Glutamatergic neuron (in vitro differentiated cells): ENCODE results near the gene GPR34. TPM values are rescaled to one million over a fixed set of nuclear protein-coding genes. Genes with fewer than 3 reads are reported as not detected.

ENCODE experiments used
- DNase-seq: peaks from one replicate; pipeline ENCODE4 v3.0.0; 2022
- H3K27ac Mint-ChIP-seq: one replicate; pipeline ENCODE4 v1.8.0; 2020; ENCODE audit warnings: mild to moderate bottlenecking, mixed read lengths, inconsistent platforms; ENCODE audit not compliant: unreplicated experiment
- H3K27me3 Mint-ChIP-seq: one replicate; pipeline ENCODE4 v1.8.0; 2020; ENCODE audit warnings: mild to moderate bottlenecking, moderate library complexity, mixed read lengths, inconsistent platforms; ENCODE audit not compliant: unreplicated experiment
- H3K36me3 Mint-ChIP-seq: one replicate; pipeline ENCODE4 v1.8.0; 2020; ENCODE audit warnings: mild to moderate bottlenecking, mixed read lengths, inconsistent platforms; ENCODE audit not compliant: unreplicated experiment
- H3K4me1 Mint-ChIP-seq: one replicate; pipeline ENCODE4 v1.8.0; 2020; ENCODE audit warnings: mild to moderate bottlenecking, low read depth, mixed read lengths, inconsistent platforms; ENCODE audit not compliant: unreplicated experiment
- H3K4me3 Mint-ChIP-seq: one replicate; pipeline ENCODE4 v1.8.0; 2020; ENCODE audit warnings: mild to moderate bottlenecking, mixed read lengths, inconsistent platforms; ENCODE audit not compliant: unreplicated experiment
- H3K9me3 Mint-ChIP-seq: one replicate; pipeline ENCODE4 v1.8.0; 2020; ENCODE audit warnings: mild to moderate bottlenecking, moderate library complexity, mixed read lengths, inconsistent platforms; ENCODE audit not compliant: unreplicated experiment
- total RNA-seq: library from RNA; stranded (reverse); fragmentation: NEBNext Ultra II Directional; extraction: Animal tissue kit (Norgen Biotek cat#: 25700); gene quantifications from one replicate; pipeline ENCODE4 v1.2.1, GENCODE V29; 2021; ENCODE audit not compliant: unreplicated experiment
- TF ChIP-seq, protein P1 (sequence below): fragments of 200-600 bp; sonication (generic); IDR thresholded peaks from one replicate; pipeline ENCODE4 v1.5.0; 2021; ENCODE audit not compliant: partially characterized antibody, unreplicated experiment

Gene GPR34
- total RNA-seq, 1 donor from 2014 or later: not detected

DNA sequence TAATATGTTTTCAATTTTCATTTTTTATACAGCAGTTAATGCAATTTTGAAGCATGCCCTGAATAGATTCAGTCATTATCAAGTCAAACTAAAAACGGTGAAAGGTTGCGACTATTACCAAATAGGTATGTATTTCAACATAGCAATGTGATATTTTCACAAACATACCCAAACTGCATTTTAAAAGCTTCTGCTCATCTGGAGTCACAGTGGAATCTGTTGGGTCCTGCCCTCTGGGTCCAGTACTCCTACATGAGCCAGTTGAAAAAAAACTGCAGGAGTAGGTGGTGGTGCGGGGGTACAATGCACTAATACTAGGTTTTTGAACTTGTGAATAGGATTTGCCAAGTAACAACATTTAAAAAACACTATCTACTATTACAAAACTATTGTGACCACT, 938 bp downstream of the GPR34 start:
- H3K36me3 Mint-ChIP-seq: no peaks in the 10 kb centered on the region
- TF ChIP-seq, protein P1, sequence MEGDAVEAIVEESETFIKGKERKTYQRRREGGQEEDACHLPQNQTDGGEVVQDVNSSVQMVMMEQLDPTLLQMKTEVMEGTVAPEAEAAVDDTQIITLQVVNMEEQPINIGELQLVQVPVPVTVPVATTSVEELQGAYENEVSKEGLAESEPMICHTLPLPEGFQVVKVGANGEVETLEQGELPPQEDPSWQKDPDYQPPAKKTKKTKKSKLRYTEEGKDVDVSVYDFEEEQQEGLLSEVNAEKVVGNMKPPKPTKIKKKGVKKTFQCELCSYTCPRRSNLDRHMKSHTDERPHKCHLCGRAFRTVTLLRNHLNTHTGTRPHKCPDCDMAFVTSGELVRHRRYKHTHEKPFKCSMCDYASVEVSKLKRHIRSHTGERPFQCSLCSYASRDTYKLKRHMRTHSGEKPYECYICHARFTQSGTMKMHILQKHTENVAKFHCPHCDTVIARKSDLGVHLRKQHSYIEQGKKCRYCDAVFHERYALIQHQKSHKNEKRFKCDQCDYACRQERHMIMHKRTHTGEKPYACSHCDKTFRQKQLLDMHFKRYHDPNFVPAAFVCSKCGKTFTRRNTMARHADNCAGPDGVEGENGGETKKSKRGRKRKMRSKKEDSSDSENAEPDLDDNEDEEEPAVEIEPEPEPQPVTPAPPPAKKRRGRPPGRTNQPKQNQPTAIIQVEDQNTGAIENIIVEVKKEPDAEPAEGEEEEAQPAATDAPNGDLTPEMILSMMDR: no peak
- H3K4me1 Mint-ChIP-seq: peaks cover 4% of the 10 kb centered on the region
- DNase-seq: no peak
- H3K27ac Mint-ChIP-seq: no peak overlapping the region
- no peaks in the 10 kb centered on the region for H3K27me3 Mint-ChIP-seq
- H3K4me3 Mint-ChIP-seq: no peak overlapping the region
- no peaks in the 10 kb centered on the region for H3K9me3 Mint-ChIP-seq

DNA sequence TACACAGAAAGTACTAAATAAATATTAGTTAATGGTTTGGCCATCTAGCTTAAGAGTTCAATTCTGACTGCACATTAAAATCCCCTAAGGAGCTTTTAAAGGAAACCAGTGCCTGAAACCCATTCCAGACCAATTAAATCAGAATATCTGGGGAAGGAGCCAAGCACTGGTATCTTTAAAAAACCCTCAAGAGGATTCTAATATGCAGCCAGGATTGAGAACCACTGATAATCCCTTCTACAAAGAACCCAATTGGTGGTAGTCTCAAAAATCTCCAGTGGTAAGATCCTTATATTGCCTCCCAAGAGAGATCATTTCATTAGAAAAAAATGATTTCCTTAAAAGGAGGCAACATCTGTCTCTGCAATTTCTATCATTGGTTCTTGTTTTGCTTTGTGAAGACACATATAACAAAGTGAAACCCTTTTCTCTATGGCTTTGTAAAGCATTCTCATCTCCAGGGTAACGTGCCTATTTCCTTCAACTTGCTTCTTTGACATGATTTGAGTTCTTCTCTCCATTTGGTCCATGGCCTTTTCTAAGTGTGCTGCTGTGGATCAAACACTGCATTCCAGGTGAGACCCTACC, 3.5 kb downstream of the GPR34 start:
- H3K4me3 Mint-ChIP-seq: no peak overlapping the region
- DNase-seq: no peak
- no peaks in the 10 kb centered on the region for H3K36me3 Mint-ChIP-seq
- H3K27me3 Mint-ChIP-seq: no peaks in the 10 kb centered on the region
- no peaks in the 10 kb centered on the region for H3K9me3 Mint-ChIP-seq
- H3K4me1 Mint-ChIP-seq: peaks cover 4% of the 10 kb centered on the region
- TF ChIP-seq, protein P1: no peak
- H3K27ac Mint-ChIP-seq: peak overlapping the region; percentile 68

DNA sequence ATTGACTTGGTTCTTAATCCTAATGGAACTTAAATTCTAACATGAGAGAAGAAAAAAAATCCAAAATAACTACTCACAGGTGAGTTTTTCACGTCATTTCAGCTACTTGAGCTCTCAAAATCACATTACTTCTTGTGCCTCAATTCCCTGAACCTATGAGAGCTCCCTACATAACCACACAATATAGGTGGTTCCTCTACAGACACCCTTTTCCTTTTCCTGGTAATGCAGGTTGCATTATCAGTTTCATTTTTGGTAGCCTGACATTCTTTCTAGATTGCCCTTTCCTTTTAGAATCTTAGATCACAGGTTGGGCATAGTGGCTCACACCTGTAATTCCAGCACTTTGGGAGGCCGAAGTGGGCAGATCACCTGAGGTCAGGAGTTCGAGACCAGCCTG, 4.3 kb downstream of the GPR34 start:
- Mint-ChIP-seq H3K27ac (no peak overlapping the region), H3K9me3 (no peaks in the 10 kb centered on the region)

DNA sequence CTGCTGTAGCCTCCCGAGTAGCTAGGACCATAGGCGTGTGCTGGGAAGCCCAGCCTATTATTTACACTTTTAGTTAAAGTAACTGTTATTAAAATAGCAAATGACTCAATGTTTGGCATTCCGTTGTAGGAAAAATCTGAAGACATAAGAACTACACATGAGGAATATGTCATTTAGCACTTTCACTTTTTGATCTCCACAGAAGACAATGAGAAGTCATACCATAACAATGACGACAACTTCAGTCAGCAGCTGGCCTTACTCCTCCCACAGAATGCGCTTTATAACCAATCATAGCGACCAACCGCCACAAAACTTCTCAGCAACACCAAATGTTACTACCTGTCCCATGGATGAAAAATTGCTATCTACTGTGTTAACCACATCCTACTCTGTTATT, 6.7 kb downstream of the GPR34 start:
- Mint-ChIP-seq H3K27ac (no peak overlapping the region), H3K27me3 (no peaks in the 10 kb centered on the region), H3K4me1 (peaks cover 4% of the 10 kb centered on the region), H3K36me3 (no peaks in the 10 kb centered on the region), H3K9me3 (no peaks in the 10 kb centered on the region), H3K4me3 (no peak overlapping the region)
- TF ChIP-seq, protein P1: no peak
- DNase-seq: no peak

More for the DNA sequence above, 4.3 kb downstream of the GPR34 start:
- no peak overlapping the region for H3K4me3 Mint-ChIP-seq
- H3K36me3 Mint-ChIP-seq: no peaks in the 10 kb centered on the region
- TF ChIP-seq, protein P1: no peak
- H3K27me3 Mint-ChIP-seq: no peaks in the 10 kb centered on the region
- DNase-seq: no peak
- H3K4me1 Mint-ChIP-seq: peaks cover 4% of the 10 kb centered on the region

DNA sequence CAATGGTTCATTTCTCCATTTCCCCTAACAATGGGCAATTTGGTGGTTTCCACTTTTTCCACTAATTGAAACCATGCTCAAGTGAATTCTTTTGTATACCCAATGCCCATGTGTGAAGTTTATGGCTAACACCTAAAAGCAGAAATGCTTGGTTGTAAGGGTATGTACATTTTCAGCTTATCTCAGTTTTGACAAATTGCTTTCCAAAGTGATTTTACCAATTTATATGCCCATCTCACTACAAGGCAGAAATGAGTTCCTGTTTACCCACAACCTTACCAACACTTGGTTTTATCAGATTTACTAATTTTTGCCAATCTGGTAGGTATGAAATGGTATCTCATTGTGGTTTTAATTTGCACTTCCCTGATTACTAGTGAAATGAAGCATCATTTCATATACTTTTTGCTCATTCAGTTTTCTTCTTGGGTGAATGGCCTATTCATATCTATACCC, 14.8 kb downstream of the GPR34 start:
- no peak overlapping the region for H3K4me3 Mint-ChIP-seq
- DNase-seq: no peak
- no peaks in the 10 kb centered on the region for H3K27me3 Mint-ChIP-seq
- TF ChIP-seq, protein P1: no peak
- no peaks in the 10 kb centered on the region for H3K36me3 Mint-ChIP-seq
- H3K9me3 Mint-ChIP-seq: no peaks in the 10 kb centered on the region
- no peak overlapping the region for H3K27ac Mint-ChIP-seq
- no peaks in the 10 kb centered on the region for H3K4me1 Mint-ChIP-seq
